GM18526 (cell line): ENCODE data around the gene ZNF385B.

Experiments used
- POLR2A ChIP-seq: IDR thresholded peaks from 3 replicates; pipeline ENCODE4 v1.6.1; 2011; ENCODE audit not compliant: insufficient read length; ENCODE audit errors: extremely low read depth

The ZNF385B gene

GRCh38 chr2:179862898-179863458 is 1.6 kb upstream of the ZNF385B start:
- TF ChIP-seq POLR2A: no peak

- no peak for TF ChIP-seq POLR2A
Observed at GRCh38 chr2:179861027-179861415, 391 bp downstream of the ZNF385B start.

- no peak for TF ChIP-seq POLR2A
Observed at GRCh38 chr2:179860255-179861026, 971 bp downstream of the ZNF385B start.

- TF ChIP-seq POLR2A: no peak
Observed at GRCh38 chr2:179859523-179859922, 1.9 kb downstream of the ZNF385B start.

- no peak for TF ChIP-seq POLR2A
Observed at GRCh38 chr2:179857236-179857635, 4.2 kb downstream of the ZNF385B start.

- TF ChIP-seq POLR2A: no peak
Observed at GRCh38 chr2:179856205-179856604, 5.2 kb downstream of the ZNF385B start.

- no peak for TF ChIP-seq POLR2A
Observed at GRCh38 chr2:179855673-179856072, 5.7 kb downstream of the ZNF385B start.

- TF ChIP-seq POLR2A: no peak
Observed at GRCh38 chr2:179854891-179855290, 6.5 kb downstream of the ZNF385B start.

GRCh38 chr2:179853108-179853507 is 8.3 kb downstream of the ZNF385B start:
- no peak for TF ChIP-seq POLR2A

- no peak for TF ChIP-seq POLR2A
Observed at GRCh38 chr2:179850188-179850587, 11.2 kb downstream of the ZNF385B start.

GRCh38 chr2:179849719-179850118 is 11.7 kb downstream of the ZNF385B start:
- TF ChIP-seq POLR2A: no peak

- TF ChIP-seq POLR2A: no peak
Observed at GRCh38 chr2:179843541-179843940, 17.9 kb downstream of the ZNF385B start.

- no peak for TF ChIP-seq POLR2A
Observed at GRCh38 chr2:179842498-179843153, 18.8 kb downstream of the ZNF385B start.

GRCh38 chr2:179840840-179841239 is 20.6 kb downstream of the ZNF385B start:
- TF ChIP-seq POLR2A: no peak

- no peak for TF ChIP-seq POLR2A
Observed at GRCh38 chr2:179837408-179837807, 24.0 kb downstream of the ZNF385B start.

GRCh38 chr2:179830043-179830787 is 31.2 kb downstream of the ZNF385B start:
- no peak for TF ChIP-seq POLR2A
